Psoas muscle (tissue), 8 donors: Measurements from ENCODE around the gene LIPH. TPM values are rescaled to one million over a fixed set of nuclear protein-coding genes. Genes with fewer than 3 reads are reported as not detected.

Experiments
- ATAC-seq, 4 donors: fragments of 200-7000 bp; cut with Tn5 transposase; one replicate each; pipeline ENCODE4 v1.9.1; 2020; ENCODE audit warnings: moderate library complexity in 3 of 4, mild to moderate bottlenecking in 2 of 4
- DNase-seq, 2 donors: peaks; one replicate each; pipeline ENCODE4 v3.0.0-alpha.2; 2020
- H3K27ac ChIP-seq: fragments of 200-600 bp; one replicate; pipeline ENCODE4 v1.8.0; 2022
- H3K27me3 ChIP-seq, 3 donors: fragments of 200-600 bp in 1 of 3; one replicate each; pipeline versions ENCODE4 v1.6.1 to v1.8.0; 2013 to 2022; ENCODE audit warnings: low read length in 2 of 3, mild to moderate bottlenecking in 2 of 3, moderate library complexity in 1 of 3; ENCODE audit not compliant: insufficient read depth in 3 of 3
- H3K36me3 ChIP-seq, 2 donors: fragments of 200-600 bp in 1 of 2; one replicate each; pipeline versions ENCODE4 v1.6.1 to v1.8.0; 2013 to 2022; ENCODE audit warnings: low read depth in 1 of 2, mild to moderate bottlenecking in 1 of 2, moderate library complexity in 1 of 2; ENCODE audit not compliant: insufficient read depth in 1 of 2
- H3K4me1 ChIP-seq: fragments of 200-600 bp; one replicate; pipeline ENCODE4 v1.8.0; 2022
- H3K4me3 ChIP-seq: fragments of 200-600 bp; one replicate; pipeline ENCODE4 v1.8.0; 2022; ENCODE audit warnings: mild to moderate bottlenecking
- H3K9me3 ChIP-seq: fragments of 200-600 bp; one replicate; pipeline ENCODE4 v1.8.0; 2022
- CTCF ChIP-seq: fragments of 200-600 bp; IDR thresholded peaks from one replicate; pipeline ENCODE4 v1.8.0; 2022; ENCODE audit warnings: antibody characterized with exemption
- WGBS, 3 donors: extraction: QIAGEN DNeasy Blood & Tissue Kit; methylation state at CpG; one replicate each; pipeline versions ENCODE4 v1.1.6 to v1.1.7; 2013; 5-methylcytosine and 5-hydroxymethylcytosine counted together
- intact Hi-C, 2 donors: fragments of 100-400 bp; cut with DNase I; formaldehyde crosslinking; loops; one replicate each; pipeline versions ENCODE4 v1.11.0 to v1.14.2; 2022
- polyA plus RNA-seq, 3 donors: library from polyadenylated mRNA; stranded (reverse); fragments of 200-250 nt; gene quantifications; one replicate each; pipeline ENCODE4 v1.2.3, GENCODE V29; 2013
- total RNA-seq, 4 donors: library from RNA; stranded (reverse); fragmentation: NEBNext Ultra II Directional in 2 of 4; extraction: Animal tissue kit (Norgen Biotek cat#: 25700) in 2 of 4; gene quantifications; one replicate each; pipeline versions ENCODE4 v1.2.1 to v1.2.4, GENCODE V29; 2021 to 2023
- donor health status: healthy with polysubstance abuse.
- donor health status: DM: no; HTN: no; CAD: no; lungs with moderate emphysema.
- donor health status: Bipolar disorder and iron deficiency.
- donor health status: healthy.
- donor health status: DM: yes; HTN: yes; CAD: no.
- donor health status: DM: no; HTN: no; CAD: no.
- donor health status: DM: no; HTN: no; CAD: no.
- donor health status: DM: yes; HTN: yes; CAD: no.

The LIPH gene
- total and polyA plus RNA-seq, 7 donors: 0.03 to 0.04 TPM; not detected in 5

- peaks cover 0 to 9% (median 3%) of the 10 kb centered on the region in 3 donors for H3K27me3 ChIP-seq
- DNase-seq (no peak), ATAC-seq (no peak)
- H3K27ac ChIP-seq: no peak overlapping the region
- no peak overlapping the region for H3K4me3 ChIP-seq
- H3K36me3 ChIP-seq: no peaks in the 10 kb centered on the region
- H3K4me1 ChIP-seq: no peaks in the 10 kb centered on the region
- 55 to 64% (median 55%) methylated on average over 5 of the region's 5 CpGs for WGBS, 3 donors
- intact Hi-C loops: no loop called here
- no peaks in the 10 kb centered on the region for H3K9me3 ChIP-seq
- TF ChIP-seq CTCF: no peak
Observed at GRCh38 chr3:185519021-185519420, 33.4 kb downstream of the LIPH start.

- DNase-seq: no peak
- Histone ChIP-seq H3K27ac (no peak overlapping the region), H3K27me3 (peaks cover 0 to 9% (median 3%) of the 10 kb centered on the region in 3 donors), H3K9me3 (no peaks in the 10 kb centered on the region), H3K36me3 (no peaks in the 10 kb centered on the region), H3K4me1 (no peaks in the 10 kb centered on the region), H3K4me3 (no peak overlapping the region)
- intact Hi-C loops: no loop called here
- no peak for ATAC-seq
- 64 to 71% (median 69%) methylated on average over 2 of the region's 2 CpGs for WGBS, 3 donors
- no peak for TF ChIP-seq CTCF
Observed at GRCh38 chr3:185517387-185518130, 34.8 kb downstream of the LIPH start.

GRCh38 chr3:185511711-185512110, 40.7 kb downstream of the LIPH start:
- ATAC-seq (no peak), DNase-seq (no peak)
- Histone ChIP-seq H3K4me1 (no peaks in the 10 kb centered on the region), H3K27me3 (peaks cover 0 to 2% (median 0%) of the 10 kb centered on the region in 3 donors), H3K36me3 (no peaks in the 10 kb centered on the region), H3K9me3 (no peaks in the 10 kb centered on the region), H3K27ac (no peak overlapping the region), H3K4me3 (no peak overlapping the region)
- no peak for TF ChIP-seq CTCF
- intact Hi-C loops: no loop called here
- WGBS, 3 donors: 82 to 89% (median 84%) methylated on average over 4 of the region's 4 CpGs

- Histone ChIP-seq H3K9me3 (no peaks in the 10 kb centered on the region), H3K4me3 (no peak overlapping the region), H3K36me3 (no peaks in the 10 kb centered on the region), H3K27me3 (peaks cover 0 to 2% (median 0%) of the 10 kb centered on the region in 3 donors), H3K4me1 (no peaks in the 10 kb centered on the region), H3K27ac (no peak overlapping the region)
- DNase-seq (no peak), ATAC-seq (no peak)
- no peak for TF ChIP-seq CTCF
- intact Hi-C loops: no loop called here
- WGBS, 3 donors: 68 to 74% (median 70%) methylated on average over 19 of the region's 19 CpGs
Observed at GRCh38 chr3:185508335-185508991, 43.9 kb downstream of the LIPH start.
